Epithelial cell of esophagus (primary cell): ENCODE measurements around the gene RPS26.

Source experiments
- DNase-seq: peaks from one replicate; pipeline ENCODE4 v3.0.0; 2010; ENCODE audit warnings: low read depth
- H3K4me3 ChIP-seq: 2 replicates; pipeline ENCODE4 v1.5.1; 2011; ENCODE audit warnings: mild to moderate bottlenecking, low read length, control low read depth
- CTCF ChIP-seq: IDR thresholded peaks from 2 replicates; pipeline ENCODE4 v1.5.1; 2011; ENCODE audit warnings: low read depth, mild to moderate bottlenecking, low read length, control low read depth, inconsistent platforms; ENCODE audit not compliant: insufficient read depth; ENCODE audit errors: missing control alignments

Gene RPS26

GRCh38 chr12:56029666-56030293, 11.9 kb upstream of the RPS26 start:
- DNase-seq = peak; percentile 66
- peak; percentile 78 for TF ChIP-seq CTCF
- H3K4me3 ChIP-seq = no peak overlapping the region

- H3K4me3 ChIP-seq = no peak overlapping the region
- DNase-seq = no peak
- no peak for TF ChIP-seq CTCF
Measured at GRCh38 chr12:56031987-56032386, 9.7 kb upstream of the RPS26 start.

GRCh38 chr12:56034586-56035332, 7.0 kb upstream of the RPS26 start:
- no peak overlapping the region for H3K4me3 ChIP-seq
- DNase-seq = no peak
- TF ChIP-seq CTCF = no peak

- H3K4me3 ChIP-seq = no peak overlapping the region
- TF ChIP-seq CTCF = no peak
- DNase-seq = no peak
Measured at GRCh38 chr12:56037161-56037560, 4.6 kb upstream of the RPS26 start.

- H3K4me3 ChIP-seq = no peak overlapping the region
- no peak for TF ChIP-seq CTCF
- no peak for DNase-seq
Measured at GRCh38 chr12:56038022-56038655, 3.6 kb upstream of the RPS26 start.

GRCh38 chr12:56040151-56040550, 1.6 kb upstream of the RPS26 start:
- DNase-seq = no peak
- H3K4me3 ChIP-seq = no peak overlapping the region
- no peak for TF ChIP-seq CTCF
